Osteoblast (primary cell): ENCODE data around the gene COG7. TPM values are rescaled to one million over a fixed set of nuclear protein-coding genes. Genes with fewer than 3 reads are reported as not detected.

Experiments
- DNase-seq: peaks from one replicate; pipeline ENCODE4 v3.0.0; 2011; ENCODE audit warnings: low spot score, mixed read lengths; ENCODE audit not compliant: insufficient read length; ENCODE audit errors: missing footprints
- H2AFZ ChIP-seq: 2 replicates; pipeline ENCODE4 v1.6.0; 2011; ENCODE audit warnings: mild to moderate bottlenecking, low read length
- H3K27ac ChIP-seq: 2 replicates; pipeline ENCODE4 v1.5.1; 2011; ENCODE audit warnings: mild to moderate bottlenecking, low read depth, low read length, moderate library complexity
- H3K27me3 ChIP-seq: 2 replicates; pipeline ENCODE4 v1.6.0; 2012; ENCODE audit warnings: mild to moderate bottlenecking, control low read depth, inconsistent platforms, low read length, moderate library complexity; ENCODE audit not compliant: insufficient read depth
- H3K36me3 ChIP-seq: 2 replicates; pipeline ENCODE4 v1.5.1; 2011; ENCODE audit warnings: mild to moderate bottlenecking, low read length, control low read depth, moderate library complexity; ENCODE audit not compliant: insufficient read depth
- H3K4me1 ChIP-seq: 2 replicates; pipeline ENCODE4 v1.5.1; 2011; ENCODE audit warnings: mild to moderate bottlenecking, low read length, control low read depth, moderate library complexity; ENCODE audit not compliant: insufficient read depth
- H3K4me2 ChIP-seq: 2 replicates; pipeline ENCODE4 v1.6.0; 2011; ENCODE audit warnings: mild to moderate bottlenecking, low read length; ENCODE audit not compliant: insufficient read depth
- H3K4me3 ChIP-seq: fragments of 200-600 bp; sonication (generic); 3 replicates; pipeline ENCODE4 v1.5.1; 2012; ENCODE audit warnings: mild to moderate bottlenecking, low read length, inconsistent platforms; ENCODE audit not compliant: insufficient read depth
- H3K79me2 ChIP-seq: 2 replicates; pipeline ENCODE4 v1.6.0; 2012; ENCODE audit warnings: mild to moderate bottlenecking, low read length, control low read depth, inconsistent platforms; ENCODE audit not compliant: insufficient read depth
- H3K9me3 ChIP-seq: 2 replicates; pipeline ENCODE4 v1.5.1; 2011; ENCODE audit warnings: low read depth, low read length, control low read depth
- H4K20me1 ChIP-seq: 2 replicates; pipeline ENCODE4 v1.6.0; 2012; ENCODE audit warnings: mild to moderate bottlenecking, low read length, control low read depth; ENCODE audit not compliant: insufficient read depth
- total RNA-seq: library from RNA; depleted of rRNA; stranded (reverse); fragments of >200 nt; gene quantifications from 2 replicates; pipeline ENCODE4 v1.2.3, GENCODE V29; 2012
- TF ChIP-seq, protein P1 (sequence below): IDR thresholded peaks from 2 replicates; pipeline ENCODE4 v1.5.1; 2011; ENCODE audit warnings: mild to moderate bottlenecking, low read depth, low read length, moderate library complexity; ENCODE audit errors: extremely low read depth

COG7 gene
- total RNA-seq, 1 donor, result 17.0 TPM

- Histone ChIP-seq H3K27me3 (no peaks in the 10 kb centered on the region), H3K4me3 (no peak overlapping the region), H4K20me1 (peaks cover 5% of the 10 kb centered on the region), H3K4me2 (no peak overlapping the region), H3K9me3 (no peaks in the 10 kb centered on the region), H3K27ac (peak overlapping the region; percentile 1), H3K36me3 (peaks cover 6% of the 10 kb centered on the region), H3K4me1 (peaks cover 25% of the 10 kb centered on the region), H2AFZ (no peak overlapping the region), H3K79me2 (no peaks in the 10 kb centered on the region)
- TF ChIP-seq, protein P1, sequence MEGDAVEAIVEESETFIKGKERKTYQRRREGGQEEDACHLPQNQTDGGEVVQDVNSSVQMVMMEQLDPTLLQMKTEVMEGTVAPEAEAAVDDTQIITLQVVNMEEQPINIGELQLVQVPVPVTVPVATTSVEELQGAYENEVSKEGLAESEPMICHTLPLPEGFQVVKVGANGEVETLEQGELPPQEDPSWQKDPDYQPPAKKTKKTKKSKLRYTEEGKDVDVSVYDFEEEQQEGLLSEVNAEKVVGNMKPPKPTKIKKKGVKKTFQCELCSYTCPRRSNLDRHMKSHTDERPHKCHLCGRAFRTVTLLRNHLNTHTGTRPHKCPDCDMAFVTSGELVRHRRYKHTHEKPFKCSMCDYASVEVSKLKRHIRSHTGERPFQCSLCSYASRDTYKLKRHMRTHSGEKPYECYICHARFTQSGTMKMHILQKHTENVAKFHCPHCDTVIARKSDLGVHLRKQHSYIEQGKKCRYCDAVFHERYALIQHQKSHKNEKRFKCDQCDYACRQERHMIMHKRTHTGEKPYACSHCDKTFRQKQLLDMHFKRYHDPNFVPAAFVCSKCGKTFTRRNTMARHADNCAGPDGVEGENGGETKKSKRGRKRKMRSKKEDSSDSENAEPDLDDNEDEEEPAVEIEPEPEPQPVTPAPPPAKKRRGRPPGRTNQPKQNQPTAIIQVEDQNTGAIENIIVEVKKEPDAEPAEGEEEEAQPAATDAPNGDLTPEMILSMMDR, result no peak
- no peak for DNase-seq
These were observed 28.6 kb downstream of the COG7 start for GRCh38 chr16:23424292-23424958.

- Histone ChIP-seq H3K36me3 (peaks cover 5% of the 10 kb centered on the region), H3K27ac (peak overlapping the region; percentile 51), H2AFZ (no peak overlapping the region), H3K4me2 (peak overlapping the region; percentile 15), H3K4me1 (peaks cover 25% of the 10 kb centered on the region), H3K9me3 (no peaks in the 10 kb centered on the region), H3K27me3 (no peaks in the 10 kb centered on the region), H3K79me2 (no peaks in the 10 kb centered on the region), H4K20me1 (peaks cover 5% of the 10 kb centered on the region), H3K4me3 (no peak overlapping the region)
- TF ChIP-seq, protein P1, result no peak
- DNase-seq, result peak; percentile 84
These were observed 29.4 kb downstream of the COG7 start for GRCh38 chr16:23423496-23424049.

- Histone ChIP-seq H3K79me2 (no peaks in the 10 kb centered on the region), H3K9me3 (no peaks in the 10 kb centered on the region), H2AFZ (no peak overlapping the region), H3K27ac (no peak overlapping the region), H4K20me1 (peaks cover 5% of the 10 kb centered on the region), H3K4me3 (no peak overlapping the region), H3K4me1 (peaks cover 25% of the 10 kb centered on the region), H3K4me2 (no peak overlapping the region), H3K27me3 (no peaks in the 10 kb centered on the region), H3K36me3 (peaks cover 24% of the 10 kb centered on the region)
- TF ChIP-seq, protein P1, result no peak
- DNase-seq, result no peak
These were observed 33.0 kb downstream of the COG7 start for GRCh38 chr16:23420011-23420410.

DNA sequence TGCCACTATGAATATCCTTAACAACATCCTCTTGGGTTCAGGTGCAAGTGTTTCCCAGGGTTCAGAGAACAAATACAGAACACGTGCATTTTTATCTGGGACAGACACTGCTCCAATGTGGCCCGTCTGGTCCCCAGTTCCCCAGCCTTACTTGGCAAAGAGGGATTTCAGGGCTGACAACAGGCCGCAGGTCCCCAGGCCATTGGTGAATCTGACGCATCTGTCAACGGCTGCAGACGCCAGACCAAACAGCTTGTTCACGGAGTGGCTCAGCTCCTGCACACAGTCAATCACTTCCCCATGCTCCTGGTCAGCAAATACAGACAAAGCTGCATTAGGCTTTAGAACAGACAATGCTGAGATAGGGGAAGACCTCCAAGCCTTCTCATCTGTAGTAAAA is 36.2 kb downstream of the COG7 start:
- Histone ChIP-seq H3K36me3 (peaks cover 49% of the 10 kb centered on the region), H4K20me1 (no peaks in the 10 kb centered on the region), H3K27me3 (no peaks in the 10 kb centered on the region)

More for the DNA sequence above, 36.2 kb downstream of the COG7 start:
- H3K79me2 ChIP-seq, result no peaks in the 10 kb centered on the region
- TF ChIP-seq, protein P1, result no peak
- H3K4me2 ChIP-seq, result no peak overlapping the region
- no peak overlapping the region for H3K27ac ChIP-seq
- DNase-seq, result no peak
- no peak overlapping the region for H2AFZ ChIP-seq
- H3K9me3 ChIP-seq, result no peaks in the 10 kb centered on the region
- H3K4me1 ChIP-seq, result peaks cover 7% of the 10 kb centered on the region
- no peak overlapping the region for H3K4me3 ChIP-seq
